Left ventricle myocardium inferior (tissue), 1 donor: ENCODE data around the gene HEXB. TPM values are rescaled to one million over a fixed set of nuclear protein-coding genes. Genes with fewer than 3 reads are reported as not detected.

Experiments used
- DNase-seq: peaks from one replicate; pipeline ENCODE4 v3.0.0-alpha.2; 2020
- H3K27ac ChIP-seq: fragments of 200-600 bp; replicated peaks from 2 replicates; pipeline ENCODE4 v1.8.0; 2021
- H3K27me3 ChIP-seq: fragments of 200-600 bp; 2 replicates; pipeline ENCODE4 v1.8.0; 2021; ENCODE audit warnings: low read depth
- H3K36me3 ChIP-seq: fragments of 200-600 bp; 2 replicates; pipeline ENCODE4 v1.8.0; 2021
- H3K4me1 ChIP-seq: fragments of 200-600 bp; 2 replicates; pipeline ENCODE4 v1.8.0; 2021
- H3K4me3 ChIP-seq: fragments of 200-600 bp; 2 replicates; pipeline ENCODE4 v1.8.0; 2021; ENCODE audit warnings: mild to moderate bottlenecking, moderate library complexity
- H3K9me3 ChIP-seq: fragments of 200-600 bp; replicated peaks from 2 replicates; pipeline ENCODE4 v1.8.0; 2021
- intact Hi-C: fragments of 100-400 bp; cut with micrococcal nuclease; formaldehyde crosslinking; loops from one replicate; pipeline ENCODE4 v1.11.0; 2022
- long read RNA-seq: library from polyadenylated mRNA; unstranded; transcript quantifications from one replicate; pipeline ENCODE4 v2.0.0, GENCODE V29; 2021
- total RNA-seq: library from RNA; stranded (reverse); fragmentation: NEBNext Ultra II Directional; extraction: Animal tissue kit (Norgen Biotek cat#: 25700); gene quantifications from one replicate; pipeline ENCODE4 v1.2.1, GENCODE V29; 2021
- TF ChIP-seq, protein P1 (sequence below): fragments of 200-600 bp; IDR thresholded peaks from 2 replicates; pipeline ENCODE4 v1.8.0; 2021; ENCODE audit warnings: antibody characterized with exemption, mild to moderate bottlenecking, borderline replicate concordance
- donor health status: DM: no; HTN: yes; CAD: no; lungs with severe emphysema.

The HEXB gene
- total RNA-seq, result 138 TPM
- long read RNA-seq, transcript HEXB-201 (14 exons, 1,901 nt), result major isoform, 193 of 208 reads
- long read RNA-seq, partial matches to known transcripts, result 1 of 208 reads
- long read RNA-seq, other reads (novel, unspliced or antisense), result 11 of 208 reads

DNA sequence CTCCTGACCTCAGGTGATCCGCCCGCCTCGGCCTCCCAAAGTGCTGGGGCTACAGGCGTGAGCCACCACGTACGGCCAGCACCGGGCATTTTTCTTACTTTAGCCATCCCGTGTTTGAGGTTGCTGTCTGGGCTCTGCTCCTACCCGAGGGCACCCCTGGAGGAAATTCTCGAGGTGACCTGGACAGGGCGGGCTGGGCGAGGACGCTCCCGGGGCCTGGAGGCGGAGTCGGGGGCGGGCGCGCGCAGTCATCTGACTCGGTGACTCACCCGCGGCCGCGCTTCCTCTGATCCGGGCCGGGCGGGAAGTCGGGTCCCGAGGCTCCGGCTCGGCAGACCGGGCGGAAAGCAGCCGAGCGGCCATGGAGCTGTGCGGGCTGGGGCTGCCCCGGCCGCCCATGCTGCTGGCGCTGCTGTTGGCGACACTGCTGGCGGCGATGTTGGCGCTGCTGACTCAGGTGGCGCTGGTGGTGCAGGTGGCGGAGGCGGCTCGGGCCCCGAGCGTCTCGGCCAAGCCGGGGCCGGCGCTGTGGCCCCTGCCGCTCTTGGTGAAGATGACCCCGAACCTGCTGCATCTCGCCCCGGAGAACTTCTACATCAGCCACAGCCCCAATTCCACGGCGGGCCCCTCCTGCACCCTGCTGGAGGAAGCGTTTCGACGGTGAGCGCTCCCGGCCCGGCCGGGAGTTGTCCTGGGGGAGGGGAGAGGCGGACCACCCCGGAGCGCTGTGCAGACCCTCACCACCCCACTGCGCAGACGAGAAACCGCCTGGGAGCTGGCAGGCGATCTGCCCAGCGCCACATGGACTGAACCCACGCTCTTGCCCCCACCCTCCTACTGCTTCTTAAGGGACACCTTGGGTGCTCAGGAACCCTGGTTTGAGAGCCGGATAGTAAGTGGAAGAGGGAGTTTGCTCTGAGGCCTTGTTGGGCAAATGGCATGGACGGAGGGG, at the start of gene HEXB:
TSS of gene HEXB (plus strand) at position 334 of the 952 bp plus-strand sequence. CDS start at position 362, 28 bp downstream.
- peaks cover 33% of the 10 kb centered on the region for H3K4me1 ChIP-seq
- TF ChIP-seq, protein P1, sequence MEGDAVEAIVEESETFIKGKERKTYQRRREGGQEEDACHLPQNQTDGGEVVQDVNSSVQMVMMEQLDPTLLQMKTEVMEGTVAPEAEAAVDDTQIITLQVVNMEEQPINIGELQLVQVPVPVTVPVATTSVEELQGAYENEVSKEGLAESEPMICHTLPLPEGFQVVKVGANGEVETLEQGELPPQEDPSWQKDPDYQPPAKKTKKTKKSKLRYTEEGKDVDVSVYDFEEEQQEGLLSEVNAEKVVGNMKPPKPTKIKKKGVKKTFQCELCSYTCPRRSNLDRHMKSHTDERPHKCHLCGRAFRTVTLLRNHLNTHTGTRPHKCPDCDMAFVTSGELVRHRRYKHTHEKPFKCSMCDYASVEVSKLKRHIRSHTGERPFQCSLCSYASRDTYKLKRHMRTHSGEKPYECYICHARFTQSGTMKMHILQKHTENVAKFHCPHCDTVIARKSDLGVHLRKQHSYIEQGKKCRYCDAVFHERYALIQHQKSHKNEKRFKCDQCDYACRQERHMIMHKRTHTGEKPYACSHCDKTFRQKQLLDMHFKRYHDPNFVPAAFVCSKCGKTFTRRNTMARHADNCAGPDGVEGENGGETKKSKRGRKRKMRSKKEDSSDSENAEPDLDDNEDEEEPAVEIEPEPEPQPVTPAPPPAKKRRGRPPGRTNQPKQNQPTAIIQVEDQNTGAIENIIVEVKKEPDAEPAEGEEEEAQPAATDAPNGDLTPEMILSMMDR, result no peak
- H3K4me3 ChIP-seq, result peak within 1 kb of the TSS; percentile 89
- DNase-seq, result peak; percentile 93
- peaks cover 11% of the 10 kb centered on the region for H3K36me3 ChIP-seq
- H3K27me3 ChIP-seq, result no peaks in the 10 kb centered on the region
- H3K9me3 ChIP-seq, result no peaks in the 10 kb centered on the region
- peak within 1 kb of the TSS; percentile 91 for H3K27ac ChIP-seq
- intact Hi-C loops, result no loop called here

DNA sequence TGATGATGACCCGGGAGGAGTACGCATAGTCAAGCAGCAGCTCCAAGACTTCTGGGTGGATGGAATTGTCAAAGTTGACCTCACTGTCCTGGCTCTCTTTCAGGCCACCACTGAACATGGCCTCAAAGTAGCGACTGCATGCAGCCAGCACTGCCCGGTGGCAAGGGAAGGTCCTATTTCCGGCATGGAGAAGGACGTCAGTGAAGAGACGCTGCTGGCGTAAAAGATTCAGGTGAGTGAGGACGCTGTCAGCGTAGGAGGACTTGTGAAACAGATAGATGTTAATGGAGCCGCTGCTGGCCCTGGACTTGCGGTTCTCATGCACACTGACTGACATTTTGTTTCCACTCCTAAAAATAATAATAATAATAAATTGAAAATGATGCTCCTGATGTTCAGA, 48.9 kb upstream of the HEXB start:
- peaks cover 21% of the 10 kb centered on the region for H3K36me3 ChIP-seq

DNA sequence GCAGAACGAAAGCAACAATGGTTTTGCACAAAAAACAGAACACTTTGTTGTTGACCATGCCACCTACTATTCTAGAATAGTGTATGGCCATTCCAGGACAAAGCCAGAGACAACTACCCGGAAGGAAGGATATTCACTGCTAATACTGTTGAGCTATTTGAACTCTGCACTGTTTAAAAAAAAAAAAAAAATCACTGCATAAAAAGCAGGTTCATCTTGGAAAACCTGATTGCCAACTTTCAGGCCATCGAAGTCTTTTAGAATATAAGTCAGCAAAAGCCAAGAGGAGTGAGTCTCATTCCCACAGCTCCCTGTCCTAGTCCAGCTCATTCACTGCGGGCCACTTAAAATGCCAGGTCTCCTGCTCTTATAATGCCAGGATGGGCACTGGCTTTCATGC, 48.5 kb upstream of the HEXB start:
- no peaks in the 10 kb centered on the region for H3K9me3 ChIP-seq
- DNase-seq, result no peak
- peaks cover 4% of the 10 kb centered on the region for H3K27me3 ChIP-seq
- TF ChIP-seq, protein P1, result no peak
- peaks cover 21% of the 10 kb centered on the region for H3K36me3 ChIP-seq
- H3K27ac ChIP-seq, result no peak overlapping the region
- H3K4me3 ChIP-seq, result no peak overlapping the region
- peaks cover 89% of the 10 kb centered on the region for H3K4me1 ChIP-seq
- intact Hi-C loops, result no loop called here

More for the DNA sequence above, 48.9 kb upstream of the HEXB start:
- Histone ChIP-seq H3K27ac (no peak overlapping the region), H3K27me3 (peaks cover 4% of the 10 kb centered on the region), H3K4me3 (no peak overlapping the region), H3K4me1 (peaks cover 89% of the 10 kb centered on the region), H3K9me3 (no peaks in the 10 kb centered on the region)
- intact Hi-C loops, result no loop called here
- TF ChIP-seq, protein P1, result no peak
- DNase-seq, result no peak

DNA sequence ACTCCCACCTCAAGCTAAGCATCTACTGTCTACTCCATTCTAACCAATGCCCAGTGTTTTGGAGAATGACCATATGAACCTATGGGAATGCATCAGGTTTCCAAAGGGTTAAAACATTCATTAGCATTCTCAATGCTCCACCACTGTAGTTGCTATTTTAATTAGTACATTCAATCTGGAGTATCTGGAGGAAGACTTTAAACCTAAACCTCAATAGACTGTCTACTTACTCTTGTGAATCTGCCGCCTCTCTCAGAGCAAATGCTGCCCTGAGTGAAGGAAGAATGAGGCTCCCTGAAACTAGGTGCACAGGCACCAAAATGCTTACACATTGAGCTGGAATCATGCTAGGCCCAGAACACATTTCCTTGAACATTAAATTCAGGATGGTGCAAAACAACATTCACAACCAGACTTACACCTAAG, 46.5 kb upstream of the HEXB start:
- intact Hi-C loops, result no loop called here
- Histone ChIP-seq H3K27ac (peak overlapping the region; percentile 94), H3K4me3 (peak overlapping the region; percentile 89)

More for the DNA sequence above, 46.5 kb upstream of the HEXB start:
- TF ChIP-seq, protein P1, result no peak
- H3K4me1 ChIP-seq, result peaks cover 89% of the 10 kb centered on the region
- H3K9me3 ChIP-seq, result no peaks in the 10 kb centered on the region
- no peak for DNase-seq
- peaks cover 4% of the 10 kb centered on the region for H3K27me3 ChIP-seq
- H3K36me3 ChIP-seq, result peaks cover 14% of the 10 kb centered on the region
